K562 (cell line): ENCODE results near the gene MARK3. TPM values are rescaled to one million over a fixed set of nuclear protein-coding genes. Genes with fewer than 3 reads are reported as not detected.

Experiments used
- CBFA2T2 ChIP-seq: fragments of 450-650 bp; conservative IDR thresholded peaks from 2 replicates; pipeline ENCODE4 v1.6.1; 2017; ENCODE audit warnings: mild to moderate bottlenecking
- CBX1 ChIP-seq: sonication (generic); IDR thresholded peaks from 2 replicates; pipeline ENCODE4 v1.6.1; 2016; ENCODE audit warnings: antibody characterized with exemption, low read depth, mild to moderate bottlenecking
- E2F3 ChIP-seq: fragments of 250-450 bp; sonication (Bioruptor Pico); IDR thresholded peaks from 2 replicates; pipeline ENCODE4 v1.4.0; 2020; ENCODE audit warnings: mild to moderate bottlenecking
- ETS1 ChIP-seq: conservative IDR thresholded peaks from 2 replicates; pipeline ENCODE4 v1.6.1; 2011; ENCODE audit warnings: low read depth, mild to moderate bottlenecking, low read length; ENCODE audit not compliant: control insufficient read depth
- FOSL1 ChIP-seq: fragments of 200-800 bp; sonication (Bioruptor generic); conservative IDR thresholded peaks from 2 replicates; pipeline ENCODE4 v1.6.1; 2016; ENCODE audit warnings: missing genetic modification characterization, missing compliant biosample characterization
- KDM4B ChIP-seq, 2 experiments: fragments of 450-650 bp in 1 of 2; sonication (generic) in 1 of 2; IDR thresholded peaks; 2 replicates each; pipeline ENCODE4 v1.6.1; 2016 to 2017; ENCODE audit warnings: borderline replicate concordance in 2 of 2, antibody characterized with exemption in 1 of 2, low read depth in 1 of 2, mild to moderate bottlenecking in 1 of 2
- MAFF ChIP-seq: IDR thresholded peaks from 2 replicates; pipeline ENCODE4 v1.6.1; 2012; ENCODE audit warnings: low read length, improper control_type of control experiment
- MCM2 ChIP-seq: fragments of 450-650 bp; IDR thresholded peaks from 2 replicates; pipeline ENCODE4 v1.6.1; 2017; ENCODE audit warnings: low read depth, mild to moderate bottlenecking
- NFYB ChIP-seq: IDR thresholded peaks from 2 replicates; pipeline ENCODE4 v1.6.1; 2011; ENCODE audit warnings: mild to moderate bottlenecking, moderate library complexity; ENCODE audit not compliant: insufficient read length; ENCODE audit errors: extremely low read depth
- NR2C2 ChIP-seq, 2 experiments: fragments of 200-800 bp in 1 of 2; sonication (Bioruptor generic) in 1 of 2; sonication (generic) in 1 of 2; formaldehyde crosslinking in 1 of 2; IDR thresholded peaks; 2 replicates each; pipeline versions ENCODE4 v1.6.1 to v1.8.0; 2016 to 2022; ENCODE audit warnings: mild to moderate bottlenecking in 1 of 2, missing compliant biosample characterization in 1 of 2, missing genetic modification characterization in 1 of 2, missing genetic modification reagents in 1 of 2
- PHF21A ChIP-seq: fragments of 450-650 bp; IDR thresholded peaks from 2 replicates; pipeline ENCODE4 v1.6.1; 2017; ENCODE audit warnings: low read depth, borderline replicate concordance
- PTBP1 ChIP-seq: fragments of 200-400 bp; formaldehyde crosslinking; IDR thresholded peaks from 2 replicates; pipeline ENCODE4 v1.6.1; 2017; ENCODE audit warnings: low read depth, low read length
- RBFOX2 ChIP-seq: fragments of 200-400 bp; formaldehyde crosslinking; IDR thresholded peaks from 2 replicates; pipeline ENCODE4 v1.6.1; 2017; ENCODE audit warnings: low read depth, mild to moderate bottlenecking, low read length, moderate library complexity
- SMAD1 ChIP-seq: fragments of 150-350 bp; IDR thresholded peaks from 2 replicates; pipeline ENCODE4 v1.6.1; 2014; ENCODE audit warnings: low read length, low read depth; ENCODE audit not compliant: partially characterized antibody
- TOE1 ChIP-seq, 2 experiments: fragments of 450-650 bp in 1 of 2; sonication (generic) in 1 of 2; formaldehyde crosslinking in 1 of 2; IDR thresholded peaks; 2 replicates each; pipeline versions ENCODE4 v1.7.1 to v1.8.0; 2016 to 2022; ENCODE audit warnings: borderline replicate concordance in 2 of 2, mild to moderate bottlenecking in 2 of 2, antibody characterized with exemption in 1 of 2, inconsistent platforms in 1 of 2, low read depth in 1 of 2, missing genetic modification reagents in 1 of 2, moderate library complexity in 1 of 2
- TSHZ1 ChIP-seq: fragments of 250-450 bp; sonication (Bioruptor Pico); IDR thresholded peaks from 2 replicates; pipeline ENCODE4 v1.4.0; 2020; ENCODE audit warnings: mild to moderate bottlenecking, moderate library complexity
- ZBTB34 ChIP-seq: fragments of 250-450 bp; sonication (Bioruptor Pico); IDR thresholded peaks from 2 replicates; pipeline ENCODE4 v1.8.0; 2021; ENCODE audit warnings: mild to moderate bottlenecking, moderate library complexity
- ZBTB43 ChIP-seq: sonication (generic); formaldehyde crosslinking; IDR thresholded peaks from 2 replicates; pipeline ENCODE4 v1.8.0; 2023; ENCODE audit warnings: mild to moderate bottlenecking, missing genetic modification reagents
- ZFPM2 ChIP-seq: fragments of 250-450 bp; sonication (Bioruptor Pico); IDR thresholded peaks from 2 replicates; pipeline ENCODE4 v1.5.1; 2022; ENCODE audit warnings: mild to moderate bottlenecking
- ZKSCAN1 ChIP-seq: fragments of 150-350 bp; IDR thresholded peaks from 2 replicates; pipeline ENCODE4 v1.6.1; 2016; ENCODE audit warnings: low read depth, low read length
- ZNF143 ChIP-seq: sonication (generic); formaldehyde crosslinking; IDR thresholded peaks from 2 replicates; pipeline ENCODE4 v1.9.0; 2022; ENCODE audit warnings: mild to moderate bottlenecking, missing genetic modification reagents
- ZNF316 ChIP-seq: fragments of 450-650 bp; IDR thresholded peaks from 2 replicates; pipeline ENCODE4 v1.6.1; 2016
- ZNF324 ChIP-seq: fragments of 250-450 bp; sonication (Bioruptor Pico); IDR thresholded peaks from 2 replicates; pipeline ENCODE4 v1.4.0; 2020; ENCODE audit warnings: mild to moderate bottlenecking
- polyA plus RNA-seq, 8 experiments: library from polyadenylated mRNA; depleted of rRNA in 4 of 8; stranded (reverse) in 5 of 8; unstranded in 3 of 8; fragments of >200 nt; fragmentation: Nextera tagmentation in 2 of 8; fragmentation: Illumina TruSeq in 1 of 8; extraction: Ambion mirVana in 2 of 8; extraction: Trizol in 1 of 8; gene quantifications; 2 replicates each; pipeline versions ENCODE4 v1.2.1 to v1.2.3, GENCODE V29; 2011 to 2014; ENCODE audit warnings: inconsistent platforms in 1 of 8, missing spikeins in 1 of 8
- total RNA-seq, 7 experiments: library from RNA; depleted of rRNA in 6 of 7; stranded (reverse); fragments of >200 nt in 6 of 7; fragmentation: Illumina TruSeq in 2 of 7; extraction: Trizol in 2 of 7; gene quantifications; 2 replicates each; pipeline versions ENCODE4 v1.2.1 to v1.2.3, GENCODE V29; 2011 to 2021; ENCODE audit warnings: low replicate concordance in 1 of 7

Gene MARK3
- total and polyA plus RNA-seq, 9 of the 15 experiments (the other 6 are each of a cell fraction or from before 2014, with no cell fraction given) = 10.1 to 68.7 (median 56.3) TPM

- TF ChIP-seq ZBTB34 (CRISPR knock-in tag) = no peak
- no peak for TF ChIP-seq ZNF316
- no peak for TF ChIP-seq ZBTB43 (CRISPR knock-in tag)
- peak; percentile 52; the same call in 1 of the 2 replicates for TF ChIP-seq TOE1 (IDR thresholded peaks at IDR 0.05; ENCODE audit: borderline replicate concordance)
- no peak for TF ChIP-seq TOE1 (CRISPR knock-in tag; IDR thresholded peaks at IDR 0.05; ENCODE audit: borderline replicate concordance, low read depth)
- TF ChIP-seq SMAD1 = no peak
- TF ChIP-seq ZKSCAN1 = no peak
- TF ChIP-seq ETS1 = no peak
- peak; percentile 26 for TF ChIP-seq CBFA2T2
- no peak for TF ChIP-seq NFYB
- no peak for TF ChIP-seq ZNF324 (CRISPR knock-in tag)
- no peak; the same call in 1 of the 2 replicates for TF ChIP-seq FOSL1 (tag)
- TF ChIP-seq NR2C2 (CRISPR knock-in tag; IDR thresholded peaks at IDR 0.05) = no peak
- TF ChIP-seq NR2C2 (tag; IDR thresholded peaks at IDR 0.05) = peak; percentile 14; the same call in 1 of the 2 replicates
- no peak for TF ChIP-seq RBFOX2
- no peak for TF ChIP-seq TSHZ1
- TF ChIP-seq CBX1 = no peak
- TF ChIP-seq E2F3 = no peak
- TF ChIP-seq MAFF = no peak
- TF ChIP-seq PTBP1 = no peak
- no peak for TF ChIP-seq ZNF143 (CRISPR knock-in tag)
- TF ChIP-seq MCM2 = no peak
- TF ChIP-seq KDM4B (IDR thresholded peaks at IDR 0.05; ENCODE audit: borderline replicate concordance in 2 of 2, low read depth in 1 of 2) = no peak
- TF ChIP-seq ZFPM2 (CRISPR knock-in tag) = no peak
- no peak for TF ChIP-seq PHF21A
Measured at GRCh38 chr14:103418481-103418818, 33.2 kb downstream of the MARK3 start (continued).
